Kidney glomerular epithelial cell (primary cell): ENCODE measurements around the gene RASGRP2.

Experiments used
- DNase-seq: peaks from one replicate; lab custom pipeline; 2025; lab: John Stamatoyannopoulos, UW

Gene RASGRP2

GRCh38 chr11:64755681-64756361 is 11.9 kb upstream of the RASGRP2 start:
- DNase-seq: no peak

- no peak for DNase-seq
Measured at GRCh38 chr11:64754919-64755662, 11.1 kb upstream of the RASGRP2 start.

- DNase-seq: no peak
Measured at GRCh38 chr11:64754124-64754918, 10.4 kb upstream of the RASGRP2 start.

- no peak for DNase-seq
Measured at GRCh38 chr11:64753380-64754123, 9.6 kb upstream of the RASGRP2 start.

- DNase-seq: no peak
Measured at GRCh38 chr11:64753019-64753379, 9.1 kb upstream of the RASGRP2 start.

- no peak for DNase-seq
Measured at GRCh38 chr11:64752175-64752970, 8.4 kb upstream of the RASGRP2 start.

- no peak for DNase-seq
Measured at GRCh38 chr11:64751580-64751979, 7.6 kb upstream of the RASGRP2 start.

- no peak for DNase-seq
Measured at GRCh38 chr11:64751136-64751535, 7.2 kb upstream of the RASGRP2 start.

- DNase-seq: no peak
Measured at GRCh38 chr11:64750361-64751054, 6.6 kb upstream of the RASGRP2 start.

- DNase-seq: no peak
Measured at GRCh38 chr11:64747961-64748665, 4.2 kb upstream of the RASGRP2 start.

GRCh38 chr11:64746486-64746885 is 2.5 kb upstream of the RASGRP2 start:
- DNase-seq: no peak

- DNase-seq: no peak
Measured at GRCh38 chr11:64745521-64746328, 1.8 kb upstream of the RASGRP2 start.

- DNase-seq: no peak
Measured at GRCh38 chr11:64745189-64745520, 1.2 kb upstream of the RASGRP2 start.

- no peak for DNase-seq
Measured at GRCh38 chr11:64744544-64745188, 724 bp upstream of the RASGRP2 start.

GRCh38 chr11:64742889-64743590 is 902 bp downstream of the RASGRP2 start:
- no peak for DNase-seq

GRCh38 chr11:64742087-64742888 is 1.7 kb downstream of the RASGRP2 start:
- DNase-seq: no peak

GRCh38 chr11:64741375-64742086 is 2.4 kb downstream of the RASGRP2 start:
- no peak for DNase-seq
